PC-9 (cell line): Measurements from ENCODE around the gene PIKFYVE. TPM values are rescaled to one million over a fixed set of nuclear protein-coding genes. Genes with fewer than 3 reads are reported as not detected.
"Not testable (repeated sequence)": the region's sequence is repeated elsewhere in the genome, so short reads cannot be mapped to it uniquely, and the experiment has no call there.

Experiments used
- BruUV-seq: library from RNA; stranded (reverse); fragments of 400-500 nt; replicated peaks from 2 replicates; lab custom pipeline; 2021; lab: Mats Ljungman, UMichigan
- CTCF ChIA-PET: fragments of 300-600 bp; sonication (Branson Sonifier 250); formaldehyde crosslinking; loops from one replicate; lab custom pipeline; 2022; ENCODE audit warnings: antibody characterized with exemption; lab: Charles Lee
- POLR2A ChIA-PET: fragments of 300-600 bp; sonication (Branson Sonifier 250); formaldehyde crosslinking; loops from one replicate; lab custom pipeline; 2022; ENCODE audit warnings: antibody characterized with exemption; ENCODE audit not compliant: unreplicated experiment; lab: Charles Lee
- DNase-seq, 2 experiments: peaks; one replicate each; pipeline versions ENCODE4 v3.0.0 to v3.0.0-alpha.2; 2015 to 2022; ENCODE audit warnings: mixed read lengths in 1 of 2
- H2AFZ ChIP-seq: fragments of 200-600 bp; sonication (generic); 2 replicates; pipeline ENCODE4 v1.8.1; 2017; ENCODE audit warnings: antibody characterized with exemption
- H3F3A ChIP-seq: fragments of 200-600 bp; sonication (generic); 2 replicates; pipeline ENCODE4 v1.8.1; 2017; ENCODE audit warnings: antibody characterized with exemption, mild to moderate bottlenecking, low read depth; ENCODE audit not compliant: insufficient read depth
- H3K27ac ChIP-seq: fragments of 200-600 bp; sonication (generic); 2 replicates; pipeline ENCODE4 v1.6.1; 2016; ENCODE audit warnings: mixed run types
- H3K27me3 ChIP-seq: fragments of 200-600 bp; sonication (generic); 2 replicates; pipeline ENCODE4 v1.6.1; 2016; ENCODE audit warnings: low read depth, mixed run types; ENCODE audit not compliant: insufficient read depth
- H3K36me3 ChIP-seq: fragments of 200-600 bp; sonication (generic); 2 replicates; pipeline ENCODE4 v1.6.1; 2016; ENCODE audit warnings: low read depth, mixed run types
- H3K4me1 ChIP-seq: fragments of 200-600 bp; sonication (generic); replicated peaks from 2 replicates; pipeline ENCODE4 v1.6.1; 2016; ENCODE audit warnings: mixed run types; ENCODE audit not compliant: insufficient read depth
- H3K4me2 ChIP-seq: fragments of 200-600 bp; sonication (generic); 2 replicates; pipeline ENCODE4 v1.6.1; 2017; ENCODE audit warnings: mixed run types
- H3K4me3 ChIP-seq: fragments of 200-600 bp; sonication (generic); 2 replicates; pipeline ENCODE4 v1.6.1; 2016; ENCODE audit warnings: mixed run types
- H3K79me2 ChIP-seq: fragments of 200-600 bp; sonication (generic); 2 replicates; pipeline ENCODE4 v1.6.1; 2017; ENCODE audit warnings: low read depth, mixed run types
- H3K9me2 ChIP-seq: fragments of 200-600 bp; sonication (generic); 2 replicates; pipeline ENCODE4 v1.8.1; 2017; ENCODE audit warnings: mild to moderate bottlenecking; ENCODE audit not compliant: insufficient read depth
- H3K9me3 ChIP-seq: fragments of 200-600 bp; sonication (generic); 2 replicates; pipeline ENCODE4 v1.8.1; 2016; ENCODE audit warnings: low read depth; ENCODE audit not compliant: insufficient read depth
- H4K20me1 ChIP-seq: fragments of 200-600 bp; sonication (generic); 2 replicates; pipeline ENCODE4 v1.8.1; 2017; ENCODE audit not compliant: insufficient read depth
- EZH2 ChIP-seq: fragments of 200-600 bp; sonication (generic); IDR thresholded peaks from 2 replicates; pipeline ENCODE4 v1.8.0; 2017; ENCODE audit warnings: antibody characterized with exemption, low read depth
- intact Hi-C: fragments of 100-400 bp; cut with micrococcal nuclease; formaldehyde crosslinking; loops from one replicate; pipeline ENCODE4 v1.10.0; 2022; ENCODE audit not compliant: unreplicated experiment
- total RNA-seq: library from RNA; stranded (reverse); gene quantifications from 2 replicates; pipeline ENCODE4 v1.2.3, GENCODE V29; 2021
- TF ChIP-seq, protein P1 (sequence below): fragments of 200-600 bp; sonication (generic); conservative IDR thresholded peaks from 2 replicates; pipeline ENCODE4 v1.6.1; 2017; ENCODE audit warnings: mixed run types, antibody characterized with exemption, mild to moderate bottlenecking, moderate library complexity

The PIKFYVE gene
- total RNA-seq, 1 experiment from 2014 or later, result 14.6 TPM

GRCh38 chr2:208389940-208390339, 123.9 kb downstream of the PIKFYVE start:
- H3F3A ChIP-seq, result no peaks in the 10 kb centered on the region
- no peaks in the 10 kb centered on the region for H3K79me2 ChIP-seq
- no peak overlapping the region for H2AFZ ChIP-seq
- H3K9me3 ChIP-seq, result no peaks in the 10 kb centered on the region
- TF ChIP-seq EZH2, result no peak
- TF ChIP-seq, protein P1, sequence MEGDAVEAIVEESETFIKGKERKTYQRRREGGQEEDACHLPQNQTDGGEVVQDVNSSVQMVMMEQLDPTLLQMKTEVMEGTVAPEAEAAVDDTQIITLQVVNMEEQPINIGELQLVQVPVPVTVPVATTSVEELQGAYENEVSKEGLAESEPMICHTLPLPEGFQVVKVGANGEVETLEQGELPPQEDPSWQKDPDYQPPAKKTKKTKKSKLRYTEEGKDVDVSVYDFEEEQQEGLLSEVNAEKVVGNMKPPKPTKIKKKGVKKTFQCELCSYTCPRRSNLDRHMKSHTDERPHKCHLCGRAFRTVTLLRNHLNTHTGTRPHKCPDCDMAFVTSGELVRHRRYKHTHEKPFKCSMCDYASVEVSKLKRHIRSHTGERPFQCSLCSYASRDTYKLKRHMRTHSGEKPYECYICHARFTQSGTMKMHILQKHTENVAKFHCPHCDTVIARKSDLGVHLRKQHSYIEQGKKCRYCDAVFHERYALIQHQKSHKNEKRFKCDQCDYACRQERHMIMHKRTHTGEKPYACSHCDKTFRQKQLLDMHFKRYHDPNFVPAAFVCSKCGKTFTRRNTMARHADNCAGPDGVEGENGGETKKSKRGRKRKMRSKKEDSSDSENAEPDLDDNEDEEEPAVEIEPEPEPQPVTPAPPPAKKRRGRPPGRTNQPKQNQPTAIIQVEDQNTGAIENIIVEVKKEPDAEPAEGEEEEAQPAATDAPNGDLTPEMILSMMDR, result no peak
- no peaks in the 10 kb centered on the region for H4K20me1 ChIP-seq
- H3K4me3 ChIP-seq, result no peak overlapping the region
- ChIA-PET POLR2A (no interaction called here), CTCF (interaction anchor here (0.5 kb wide), 1 partner anchor 698 kb away, joined by 5 read pairs; no protein-coding TSS in a partner anchor)
- no peaks in the 10 kb centered on the region for H3K4me1 ChIP-seq
- no peaks in the 10 kb centered on the region for H3K9me2 ChIP-seq
- no peaks in the 10 kb centered on the region for H3K27me3 ChIP-seq
- no TSS peak for BruUV-seq
- H3K27ac ChIP-seq, result no peak overlapping the region
- no peaks in the 10 kb centered on the region for H3K36me3 ChIP-seq
- H3K4me2 ChIP-seq, result no peak overlapping the region
- no peak for DNase-seq
- intact Hi-C loops, result loop anchor here (10.0 kb wide), 1 partner anchor 1805 kb away; no protein-coding TSS in a partner anchor

GRCh38 chr2:208392300-208392699, 126.2 kb downstream of the PIKFYVE start:
- Histone ChIP-seq H3F3A (no peaks in the 10 kb centered on the region), H3K9me3 (no peaks in the 10 kb centered on the region), H3K9me2 (no peaks in the 10 kb centered on the region), H2AFZ (no peak overlapping the region), H3K79me2 (no peaks in the 10 kb centered on the region), H4K20me1 (no peaks in the 10 kb centered on the region), H3K36me3 (no peaks in the 10 kb centered on the region), H3K4me3 (no peak overlapping the region), H3K4me2 (no peak overlapping the region), H3K4me1 (no peaks in the 10 kb centered on the region), H3K27ac (no peak overlapping the region), H3K27me3 (no peaks in the 10 kb centered on the region)
- CTCF ChIA-PET, result no interaction called here
- BruUV-seq, result no TSS peak
- POLR2A ChIA-PET, result interaction anchor here (0.6 kb wide), 1 partner anchor 378 kb away, joined by 5 read pairs; no protein-coding TSS in a partner anchor
- TF ChIP-seq EZH2, result no peak
- TF ChIP-seq, protein P1, result no peak
- intact Hi-C loops, result loop anchor here (10.0 kb wide), 1 partner anchor 1803 kb away; no protein-coding TSS in a partner anchor
- DNase-seq, result no peak

- H3K9me3 ChIP-seq, H3K79me2 ChIP-seq, BruUV-seq, POLR2A ChIA-PET, H4K20me1 ChIP-seq, H3K4me3 ChIP-seq, H3K9me2 ChIP-seq, H3K27ac ChIP-seq, H3K27me3 ChIP-seq, H3K4me2 ChIP-seq, H2AFZ ChIP-seq, CTCF ChIA-PET, H3F3A ChIP-seq, DNase-seq, H3K36me3 ChIP-seq: not testable (repeated sequence)
- intact Hi-C loops, result loop anchor here (5.0 to 10.0 kb wide), 2 partner anchors 936 to 1798 kb away; no protein-coding TSS in a partner anchor
- peaks cover 14% of the 10 kb centered on the region; the same call in 1 of the 2 replicates for H3K4me1 ChIP-seq
These were observed 130.7 kb downstream of the PIKFYVE start for GRCh38 chr2:208396796-208397195.
